ENCODE results near the gene TNIP2. TPM values are rescaled to one million over a fixed set of nuclear protein-coding genes. Genes with fewer than 3 reads are reported as not detected.

The TNIP2 gene
- total RNA-seq, 1 experiment from 2014 or later: 56.5 TPM

DNA sequence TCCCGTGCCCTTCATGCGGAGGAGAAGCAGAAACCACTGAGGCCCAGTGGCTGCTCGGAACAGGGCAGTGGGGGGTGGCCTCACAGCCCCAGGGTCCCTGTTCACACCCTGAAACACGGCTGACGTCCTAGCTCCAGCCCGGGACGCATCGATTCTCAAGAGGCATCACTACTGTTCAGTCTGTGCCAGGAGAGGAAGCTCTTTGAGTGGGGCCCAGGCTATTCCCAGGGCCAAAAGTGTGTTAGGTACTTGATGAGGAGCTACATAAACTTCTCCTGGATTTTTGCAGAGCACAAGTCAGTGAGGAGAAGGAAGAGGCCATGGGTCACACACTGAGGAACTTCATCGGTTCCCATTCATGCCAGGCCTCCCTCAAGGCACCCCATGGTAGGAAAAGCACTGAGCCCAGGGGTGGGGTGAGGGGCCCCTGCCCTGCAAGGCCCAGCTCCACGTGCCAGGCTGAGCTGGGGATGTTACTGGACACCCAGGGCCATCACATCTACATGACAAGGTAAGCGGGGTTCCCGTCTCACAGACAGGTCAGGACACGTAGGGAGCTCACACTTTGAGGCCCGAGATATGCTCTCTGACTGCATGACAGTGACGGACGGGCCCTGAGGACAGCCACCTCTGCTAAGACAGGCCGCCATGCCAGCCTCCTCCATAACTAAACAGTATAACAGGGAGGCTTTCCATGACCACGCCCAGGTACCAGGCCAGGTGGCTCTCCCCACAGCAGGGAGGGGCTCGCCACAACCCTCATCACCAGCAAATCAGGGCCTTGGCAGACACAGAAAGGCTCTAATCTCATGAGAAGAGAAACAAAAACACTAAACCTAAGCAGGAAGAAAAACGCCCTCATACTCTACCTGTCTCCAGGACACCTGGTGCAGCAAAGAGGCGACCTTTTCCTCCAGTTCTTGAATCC is 12.4 kb downstream of the TNIP2 start:
- BruUV-seq (replicated peaks): no TSS peak
- Histone ChIP-seq H3K4me1 (ENCODE audit: insufficient read depth, low read length) (peaks cover 24% of the 10 kb centered on the region), H3K79me2 (ENCODE audit: low read length) (0 out of 2 replicates have a peak, but pooled peaks cover under 1% of the 10 kb centered on the region), H3K36me3 (ENCODE audit: low read depth, low read length) (peaks cover 11% of the 10 kb centered on the region; the same call in 1 of the 2 replicates), H3K4me3 (ENCODE audit: low read length) (no peak overlapping the region), H4K20me1 (ENCODE audit: low read length) (no peaks in the 10 kb centered on the region), H2AFZ (ENCODE audit: low read length) (no peak overlapping the region), H3F3A (ENCODE audit: low read length, unreplicated experiment) (no peaks in the 10 kb centered on the region), H3K9me3 (ENCODE audit: low read length) (no peaks in the 10 kb centered on the region), H3K9me2 (replicated peaks; ENCODE audit: low read length) (no peaks in the 10 kb centered on the region), H3K9ac (ENCODE audit: low read length) (no peak overlapping the region), H3K4me2 (ENCODE audit: low read length) (no peak overlapping the region), H3K27me3 (ENCODE audit: low read length) (no peaks in the 10 kb centered on the region), H3K27ac (ENCODE audit: low read length) (no peak overlapping the region)
- TF ChIP-seq, protein P1, sequence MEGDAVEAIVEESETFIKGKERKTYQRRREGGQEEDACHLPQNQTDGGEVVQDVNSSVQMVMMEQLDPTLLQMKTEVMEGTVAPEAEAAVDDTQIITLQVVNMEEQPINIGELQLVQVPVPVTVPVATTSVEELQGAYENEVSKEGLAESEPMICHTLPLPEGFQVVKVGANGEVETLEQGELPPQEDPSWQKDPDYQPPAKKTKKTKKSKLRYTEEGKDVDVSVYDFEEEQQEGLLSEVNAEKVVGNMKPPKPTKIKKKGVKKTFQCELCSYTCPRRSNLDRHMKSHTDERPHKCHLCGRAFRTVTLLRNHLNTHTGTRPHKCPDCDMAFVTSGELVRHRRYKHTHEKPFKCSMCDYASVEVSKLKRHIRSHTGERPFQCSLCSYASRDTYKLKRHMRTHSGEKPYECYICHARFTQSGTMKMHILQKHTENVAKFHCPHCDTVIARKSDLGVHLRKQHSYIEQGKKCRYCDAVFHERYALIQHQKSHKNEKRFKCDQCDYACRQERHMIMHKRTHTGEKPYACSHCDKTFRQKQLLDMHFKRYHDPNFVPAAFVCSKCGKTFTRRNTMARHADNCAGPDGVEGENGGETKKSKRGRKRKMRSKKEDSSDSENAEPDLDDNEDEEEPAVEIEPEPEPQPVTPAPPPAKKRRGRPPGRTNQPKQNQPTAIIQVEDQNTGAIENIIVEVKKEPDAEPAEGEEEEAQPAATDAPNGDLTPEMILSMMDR (conservative IDR thresholded peaks at IDR 0.05; ENCODE audit: low read depth, low read length): no peak
- TF ChIP-seq EZH2 (IDR thresholded peaks at IDR 0.05; ENCODE audit: low read length, unreplicated experiment) (no peak), EZH2phosphoT487 (IDR thresholded peaks at IDR 0.05; ENCODE audit: borderline replicate concordance, low read length) (no peak)
- ChIA-PET POLR2A (ENCODE audit: unreplicated experiment) (no interaction called here), CTCF (no interaction called here)
- DNase-seq: no peak
- intact Hi-C loops (cut with micrococcal nuclease): no loop called here
- ATAC-seq: no peak

- no peaks in the 10 kb centered on the region for H3K9me2 ChIP-seq (replicated peaks; ENCODE audit: low read length)
- no peaks in the 10 kb centered on the region for H3K27me3 ChIP-seq (ENCODE audit: low read length)
- CTCF ChIA-PET: no interaction called here
- no peak overlapping the region for H3K9ac ChIP-seq (ENCODE audit: low read length)
- H3K36me3 ChIP-seq (ENCODE audit: low read depth, low read length): peaks cover 11% of the 10 kb centered on the region; the same call in 1 of the 2 replicates
- no peak overlapping the region for H2AFZ ChIP-seq (ENCODE audit: low read length)
- intact Hi-C loops (cut with micrococcal nuclease): no loop called here
- DNase-seq (no peak), ATAC-seq (no peak)
- H3K9me3 ChIP-seq (ENCODE audit: low read length): no peaks in the 10 kb centered on the region
- H3F3A ChIP-seq (ENCODE audit: low read length, unreplicated experiment): no peaks in the 10 kb centered on the region
- H3K4me2 ChIP-seq (ENCODE audit: low read length): no peak overlapping the region
- H4K20me1 ChIP-seq (ENCODE audit: low read length): no peaks in the 10 kb centered on the region
- no peak overlapping the region for H3K4me3 ChIP-seq (ENCODE audit: low read length)
- no peak overlapping the region for H3K27ac ChIP-seq (ENCODE audit: low read length)
- no peaks in the 10 kb centered on the region for H3K79me2 ChIP-seq (ENCODE audit: low read length)
- POLR2A ChIA-PET (ENCODE audit: unreplicated experiment): no interaction called here
- TF ChIP-seq, protein P1 (conservative IDR thresholded peaks at IDR 0.05; ENCODE audit: low read depth, low read length): no peak
- TF ChIP-seq EZH2 (IDR thresholded peaks at IDR 0.05; ENCODE audit: low read length, unreplicated experiment) (no peak), EZH2phosphoT487 (IDR thresholded peaks at IDR 0.05; ENCODE audit: borderline replicate concordance, low read length) (no peak)
- no TSS peak for BruUV-seq (replicated peaks)
- peaks cover 24% of the 10 kb centered on the region for H3K4me1 ChIP-seq (ENCODE audit: insufficient read depth, low read length)
These were observed 13.2 kb downstream of the TNIP2 start for GRCh38 chr4:2742823-2743517.
